ENCODE results near the gene VSIR.

DNA sequence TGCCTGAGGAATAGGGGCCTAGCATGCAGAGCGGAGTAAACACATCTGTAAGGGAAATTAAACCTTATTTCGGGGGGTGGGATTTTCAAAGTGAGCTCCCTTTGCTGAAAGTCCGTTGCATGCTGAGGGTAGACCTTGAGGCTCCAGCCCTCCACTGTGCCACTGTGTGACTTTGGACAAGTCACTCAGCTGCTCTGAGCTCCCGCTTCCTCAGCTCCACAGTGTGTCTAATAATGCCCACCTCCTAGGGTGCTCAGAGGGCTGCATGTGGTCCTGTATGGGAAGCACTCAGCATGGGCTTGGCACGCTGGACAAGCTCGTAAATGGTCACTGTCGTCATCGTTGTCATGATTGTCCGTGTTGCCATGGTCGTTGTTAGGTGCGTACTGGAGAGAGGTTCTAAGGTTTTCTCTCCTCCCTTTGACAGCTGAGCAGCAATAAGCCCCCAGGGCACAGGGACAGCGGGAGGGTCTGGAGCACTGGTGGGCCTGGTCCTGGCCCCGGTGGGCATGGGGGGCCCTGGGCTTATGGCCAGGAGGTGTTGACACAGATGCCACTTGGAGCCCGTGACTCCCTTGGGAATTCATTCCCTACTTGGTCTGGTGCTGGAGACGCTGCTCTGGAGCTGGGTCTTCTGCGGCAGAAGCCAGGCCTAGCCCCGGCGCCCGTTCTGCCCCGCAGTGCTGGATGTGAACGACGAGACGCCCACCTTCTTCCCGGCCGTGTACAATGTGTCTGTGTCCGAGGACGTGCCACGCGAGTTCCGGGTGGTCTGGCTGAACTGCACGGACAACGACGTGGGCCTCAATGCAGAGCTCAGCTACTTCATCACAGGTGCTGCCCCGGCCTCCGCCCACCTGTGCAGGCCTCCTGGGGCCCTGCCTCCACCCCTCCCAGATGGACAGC lies 66.9 kb downstream of the VSIR start:
- TF ChIP-seq, protein P1, sequence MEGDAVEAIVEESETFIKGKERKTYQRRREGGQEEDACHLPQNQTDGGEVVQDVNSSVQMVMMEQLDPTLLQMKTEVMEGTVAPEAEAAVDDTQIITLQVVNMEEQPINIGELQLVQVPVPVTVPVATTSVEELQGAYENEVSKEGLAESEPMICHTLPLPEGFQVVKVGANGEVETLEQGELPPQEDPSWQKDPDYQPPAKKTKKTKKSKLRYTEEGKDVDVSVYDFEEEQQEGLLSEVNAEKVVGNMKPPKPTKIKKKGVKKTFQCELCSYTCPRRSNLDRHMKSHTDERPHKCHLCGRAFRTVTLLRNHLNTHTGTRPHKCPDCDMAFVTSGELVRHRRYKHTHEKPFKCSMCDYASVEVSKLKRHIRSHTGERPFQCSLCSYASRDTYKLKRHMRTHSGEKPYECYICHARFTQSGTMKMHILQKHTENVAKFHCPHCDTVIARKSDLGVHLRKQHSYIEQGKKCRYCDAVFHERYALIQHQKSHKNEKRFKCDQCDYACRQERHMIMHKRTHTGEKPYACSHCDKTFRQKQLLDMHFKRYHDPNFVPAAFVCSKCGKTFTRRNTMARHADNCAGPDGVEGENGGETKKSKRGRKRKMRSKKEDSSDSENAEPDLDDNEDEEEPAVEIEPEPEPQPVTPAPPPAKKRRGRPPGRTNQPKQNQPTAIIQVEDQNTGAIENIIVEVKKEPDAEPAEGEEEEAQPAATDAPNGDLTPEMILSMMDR (IDR thresholded peaks at IDR 0.05): no peak
- TF ChIP-seq POLR2A (IDR thresholded peaks at IDR 0.05): no peak

Data from right lobe of liver (tissue), 4 donors.